Measurements from ENCODE around the gene HLA-G. TPM values are rescaled to one million over a fixed set of nuclear protein-coding genes. Genes with fewer than 3 reads are reported as not detected.
A peak's percentile ranks its signal among the peaks of the same experiment; 100 is the strongest.

HLA-G gene
- total RNA-seq, 2 donors from 2014 or later: 0.91 TPM; not detected in 1

DNA sequence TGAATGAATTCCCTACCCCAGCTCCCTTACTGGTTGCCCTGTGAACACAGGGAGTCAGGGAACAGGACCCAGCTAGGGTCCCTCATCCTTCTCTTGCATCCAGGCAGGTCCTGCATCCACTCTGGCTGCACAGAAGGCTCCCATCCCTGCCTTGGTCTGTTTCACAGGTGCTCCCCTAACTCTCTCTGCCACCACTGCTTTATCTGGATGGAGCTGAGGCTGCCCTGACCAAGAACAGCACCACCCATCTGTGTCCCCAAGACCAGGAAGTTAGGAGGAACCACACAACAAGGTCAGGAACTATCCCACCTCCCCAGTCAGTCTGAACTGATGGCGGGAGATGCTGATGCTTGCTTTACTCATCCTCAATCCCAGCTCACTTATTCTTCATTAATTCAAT is 16.2 kb upstream of the HLA-G start:
- DNase-seq (ENCODE audit: low spot score in 2 of 2) (no peak), ATAC-seq (no peak)
- Mint-ChIP-seq H3K27ac (no peak overlapping the region), H3K9me3 (no peaks in the 10 kb centered on the region), H3K36me3 (no peaks in the 10 kb centered on the region)

DNA sequence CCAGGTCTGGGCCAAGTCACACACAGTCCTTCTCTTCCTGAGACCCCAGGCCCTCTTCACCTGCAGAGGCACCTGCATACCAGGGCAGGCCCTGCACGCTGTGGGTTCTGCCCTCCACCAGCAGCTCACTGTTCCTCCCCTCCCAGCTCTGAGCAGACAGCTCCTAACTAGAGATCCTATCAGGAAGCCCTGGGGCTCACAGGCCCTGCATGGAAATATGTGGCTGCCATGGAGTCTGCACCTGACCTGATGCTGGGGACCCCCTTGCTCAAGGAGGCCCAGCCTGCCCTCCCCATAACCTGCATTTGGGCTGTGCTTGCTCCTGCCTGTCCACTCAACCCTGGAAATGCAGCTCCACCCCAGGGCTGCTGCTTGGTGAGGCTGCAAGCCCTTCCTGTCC is 14.6 kb upstream of the HLA-G start:
- no peak for ATAC-seq

DNA sequence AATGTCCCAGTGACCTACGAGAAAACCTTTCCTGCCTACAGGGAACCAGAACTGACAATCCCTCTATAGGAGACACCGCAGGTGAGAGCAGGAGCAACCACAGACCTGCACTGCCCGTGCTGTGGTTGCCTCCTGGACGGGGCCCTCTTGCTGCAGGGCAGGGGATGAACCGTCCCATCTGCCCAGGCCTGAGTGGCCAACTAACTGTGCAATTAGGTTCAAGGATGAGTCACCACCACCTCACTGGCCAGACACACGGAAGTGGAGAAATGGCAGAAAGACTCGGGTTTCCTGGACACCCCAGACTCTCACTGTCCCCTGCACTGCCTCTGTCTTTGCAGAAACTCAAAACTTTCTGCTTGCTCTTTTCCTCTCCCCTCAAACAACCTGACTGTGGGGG is 13.8 kb upstream of the HLA-G start:
- H3K27ac Mint-ChIP-seq: no peak overlapping the region
- H3K36me3 Mint-ChIP-seq: no peaks in the 10 kb centered on the region
- H3K9me3 Mint-ChIP-seq: no peaks in the 10 kb centered on the region
- ATAC-seq (no peak), DNase-seq (ENCODE audit: low spot score in 2 of 2) (no peak)

More for the DNA sequence above, 14.6 kb upstream of the HLA-G start:
- Mint-ChIP-seq H3K36me3 (no peaks in the 10 kb centered on the region), H3K9me3 (no peaks in the 10 kb centered on the region), H3K27ac (peak overlapping the region in 1 of 2 donors; percentile 22)
- no peak for DNase-seq (ENCODE audit: low spot score in 2 of 2)

DNA sequence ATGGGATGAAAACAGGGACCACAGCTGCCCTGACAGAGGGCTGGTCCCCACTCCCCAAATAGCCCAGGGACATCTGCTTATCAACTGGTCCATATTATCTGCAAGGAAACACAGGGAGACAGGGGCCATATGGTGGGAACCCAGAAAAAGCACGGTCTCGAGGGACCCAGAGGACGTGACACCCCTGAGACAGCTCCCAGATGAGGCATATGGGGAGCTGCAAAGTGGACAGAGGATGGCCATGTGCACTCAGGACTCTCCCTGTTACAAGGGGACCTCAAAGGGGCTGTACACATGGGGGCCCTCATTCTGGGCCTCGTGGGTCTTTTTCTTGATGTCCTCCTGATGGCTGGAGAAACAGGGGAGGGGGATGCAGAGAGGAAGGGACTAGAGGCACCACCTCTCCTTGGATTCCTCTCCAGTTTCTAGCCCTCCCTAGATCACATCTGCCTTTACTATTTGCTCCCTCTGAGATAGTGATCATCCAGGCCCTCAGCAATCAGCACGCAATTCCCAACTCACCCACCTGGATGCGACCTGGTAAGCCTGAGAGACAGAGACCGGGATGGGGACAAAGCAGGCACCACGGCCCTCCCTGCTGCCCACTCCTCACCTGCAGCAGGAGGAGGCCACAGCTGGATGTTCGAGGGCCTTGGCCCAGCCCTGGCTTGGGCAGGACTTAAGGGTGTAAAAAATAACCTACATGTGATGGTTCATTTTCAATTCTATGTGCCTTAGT is 13.1 kb upstream of the HLA-G start:
- ATAC-seq: no peak
- Mint-ChIP-seq H3K9me3 (no peaks in the 10 kb centered on the region), H3K27ac (no peak overlapping the region), H3K36me3 (no peaks in the 10 kb centered on the region)
- DNase-seq (ENCODE audit: low spot score in 2 of 2): no peak

DNA sequence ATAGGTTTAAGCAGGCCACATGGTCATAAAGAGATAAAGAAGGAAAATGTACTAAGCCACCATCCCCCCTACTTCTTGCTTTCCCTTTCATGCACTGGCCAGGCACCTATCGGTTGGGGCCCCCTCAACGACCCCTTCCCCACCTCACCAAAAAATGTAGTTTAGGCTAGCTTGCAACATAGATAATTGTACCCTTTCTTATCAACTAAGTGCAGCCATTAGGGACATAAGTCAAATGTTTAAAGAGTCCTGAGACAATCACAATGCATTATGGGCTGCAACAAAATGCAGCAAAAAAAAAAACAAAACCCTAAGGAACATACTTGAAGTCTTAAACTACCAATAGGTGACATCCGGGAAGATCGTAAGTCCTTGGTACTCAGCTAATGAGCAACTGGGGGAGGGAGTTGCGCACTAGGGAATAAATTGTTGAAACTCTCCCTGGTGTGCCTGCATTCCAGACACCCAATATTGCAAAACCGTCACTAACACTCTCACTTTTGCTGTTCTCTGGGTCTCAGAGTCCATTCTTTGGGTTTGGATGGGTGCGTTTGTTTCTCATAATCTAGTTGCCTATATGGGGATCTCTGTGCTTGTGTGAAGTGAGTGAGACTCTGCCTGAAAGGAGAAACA is 12.4 kb upstream of the HLA-G start:
- Mint-ChIP-seq H3K36me3 (no peaks in the 10 kb centered on the region), H3K9me3 (no peaks in the 10 kb centered on the region)
- ATAC-seq: no peak

DNA sequence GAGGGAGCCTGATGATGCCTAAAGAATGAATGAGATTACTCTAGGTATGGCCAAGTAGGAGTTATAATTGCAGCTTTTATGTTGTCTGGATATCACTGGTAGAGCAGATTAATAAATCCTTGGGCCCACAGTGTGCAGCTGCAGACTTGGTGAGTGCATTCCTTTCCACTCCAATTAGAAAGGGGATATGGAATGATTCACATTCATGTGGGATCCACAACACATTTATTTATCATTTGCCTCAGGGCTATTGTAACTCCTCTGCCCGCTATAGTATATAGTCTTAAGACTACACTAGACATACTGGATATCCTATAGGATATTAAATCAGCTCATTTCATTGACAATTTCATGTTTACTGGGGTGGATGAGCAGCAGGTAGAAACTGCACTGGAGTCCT is 11.6 kb upstream of the HLA-G start:
- ATAC-seq (no peak), DNase-seq (ENCODE audit: low spot score in 2 of 2) (no peak)
- H3K27ac Mint-ChIP-seq: no peak overlapping the region
- no peaks in the 10 kb centered on the region for H3K36me3 Mint-ChIP-seq
- H3K9me3 Mint-ChIP-seq: no peaks in the 10 kb centered on the region

More for the DNA sequence above, 12.4 kb upstream of the HLA-G start:
- DNase-seq (ENCODE audit: low spot score in 2 of 2): no peak
- no peak overlapping the region for H3K27ac Mint-ChIP-seq

DNA sequence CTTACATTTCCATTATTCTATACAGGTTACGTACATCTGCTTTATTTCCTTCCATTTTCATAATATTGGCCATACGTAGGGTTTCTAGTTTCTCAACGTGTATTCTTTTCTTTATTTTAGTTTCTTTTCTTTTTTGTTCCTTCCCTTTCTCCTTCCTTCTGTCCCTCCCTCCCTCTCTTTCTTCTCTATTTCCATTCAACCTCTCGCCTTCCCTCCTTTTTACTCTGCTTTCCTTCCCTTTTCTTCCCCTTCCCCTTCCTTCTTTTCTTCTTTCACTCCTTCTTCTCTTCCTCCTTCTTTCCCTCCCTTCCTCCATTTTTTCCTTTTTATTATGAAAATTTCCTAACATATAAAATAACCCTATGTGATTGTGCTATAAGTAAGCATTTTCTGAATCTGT is 8.7 kb upstream of the HLA-G start:
- H3K27ac Mint-ChIP-seq: no peak overlapping the region
- no peaks in the 10 kb centered on the region for H3K9me3 Mint-ChIP-seq
- ATAC-seq (no peak), DNase-seq (ENCODE audit: low spot score in 2 of 2) (no peak)
- no peaks in the 10 kb centered on the region for H3K36me3 Mint-ChIP-seq

DNA sequence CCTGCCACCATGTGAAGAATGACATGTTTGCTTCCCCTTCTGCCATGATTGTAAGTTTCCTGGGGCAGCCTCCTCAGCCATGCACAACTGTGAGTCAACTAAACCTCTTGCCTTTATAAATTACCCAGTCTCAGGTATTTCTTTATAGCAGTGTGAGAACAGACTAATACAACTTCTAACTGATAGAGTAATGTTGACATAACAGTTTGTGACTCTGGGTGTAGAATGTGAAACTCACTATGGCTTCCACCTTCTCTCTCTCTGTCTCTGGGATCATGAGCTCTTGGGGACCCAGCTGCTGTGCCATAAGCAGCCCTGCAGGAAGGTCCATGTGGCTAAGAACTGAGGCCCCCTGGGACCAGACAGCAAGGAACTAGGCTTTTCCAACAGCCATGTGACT is 3.5 kb upstream of the HLA-G start:
- H3K9me3 Mint-ChIP-seq: no peaks in the 10 kb centered on the region
- H3K27ac Mint-ChIP-seq: no peak overlapping the region
- H3K36me3 Mint-ChIP-seq: no peaks in the 10 kb centered on the region
- DNase-seq (ENCODE audit: low spot score in 2 of 2): no peak
- ATAC-seq: no peak

DNA sequence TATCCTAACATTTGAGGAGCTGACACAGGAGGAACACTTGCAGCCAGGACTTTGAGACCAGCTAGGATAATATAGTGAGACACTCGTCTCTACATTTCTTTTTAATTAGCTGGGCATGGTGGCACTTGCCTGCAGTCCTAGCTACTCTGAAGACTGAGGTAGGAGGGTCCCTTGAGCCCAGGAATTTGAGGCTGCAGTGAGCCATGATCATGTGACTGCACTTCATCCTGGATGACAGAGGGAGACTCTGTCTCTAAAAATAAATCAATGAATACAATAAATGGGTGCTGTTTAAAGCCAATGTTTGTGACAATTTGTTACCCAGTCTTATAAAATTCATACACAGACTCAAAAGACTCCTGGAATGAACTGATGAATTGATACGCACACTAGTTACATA is 1.8 kb upstream of the HLA-G start:
- no peaks in the 10 kb centered on the region for H3K9me3 Mint-ChIP-seq
- no peak for ATAC-seq
- H3K36me3 Mint-ChIP-seq: no peaks in the 10 kb centered on the region
- no peak overlapping the region for H3K27ac Mint-ChIP-seq
- no peak for DNase-seq (ENCODE audit: low spot score in 2 of 2)

DNA sequence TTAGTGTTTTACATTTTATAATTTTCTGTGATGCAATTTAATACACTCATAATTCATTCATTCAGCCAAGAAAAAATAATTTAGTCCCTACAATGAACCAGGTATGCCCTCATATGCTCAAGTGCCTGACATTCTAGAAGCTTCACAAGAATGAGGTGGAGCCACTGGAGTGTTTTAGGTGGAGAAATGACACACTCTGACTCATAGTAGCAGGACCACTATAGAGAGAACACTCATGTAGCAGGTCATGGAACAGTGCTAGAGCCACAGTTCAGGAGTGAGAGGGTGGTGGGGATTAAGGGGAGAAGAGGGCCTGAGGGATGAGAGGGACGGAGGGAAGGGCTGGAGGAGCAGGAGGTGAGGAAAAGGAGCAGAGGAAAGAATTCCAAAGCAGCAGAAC is 1.4 kb upstream of the HLA-G start:
- peak; percentile 45 to 76 for ATAC-seq
- Mint-ChIP-seq H3K36me3 (no peaks in the 10 kb centered on the region), H3K27ac (no peak overlapping the region), H3K9me3 (no peaks in the 10 kb centered on the region)
- no peak for DNase-seq (ENCODE audit: low spot score in 2 of 2)

DNA sequence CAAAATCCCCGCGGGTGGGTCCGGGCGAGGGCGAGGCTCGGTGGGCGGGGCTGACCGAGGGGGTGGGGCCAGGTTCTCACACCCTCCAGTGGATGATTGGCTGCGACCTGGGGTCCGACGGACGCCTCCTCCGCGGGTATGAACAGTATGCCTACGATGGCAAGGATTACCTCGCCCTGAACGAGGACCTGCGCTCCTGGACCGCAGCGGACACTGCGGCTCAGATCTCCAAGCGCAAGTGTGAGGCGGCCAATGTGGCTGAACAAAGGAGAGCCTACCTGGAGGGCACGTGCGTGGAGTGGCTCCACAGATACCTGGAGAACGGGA is 809 bp downstream of the HLA-G start:
- Mint-ChIP-seq H3K36me3 (no peaks in the 10 kb centered on the region), H3K27ac (no peak overlapping the region), H3K9me3 (no peaks in the 10 kb centered on the region)
- ATAC-seq (peak in 1 of 2 donors; percentile 77), DNase-seq (ENCODE audit: low spot score in 2 of 2) (peak in 1 of 2 donors; percentile 39)

DNA sequence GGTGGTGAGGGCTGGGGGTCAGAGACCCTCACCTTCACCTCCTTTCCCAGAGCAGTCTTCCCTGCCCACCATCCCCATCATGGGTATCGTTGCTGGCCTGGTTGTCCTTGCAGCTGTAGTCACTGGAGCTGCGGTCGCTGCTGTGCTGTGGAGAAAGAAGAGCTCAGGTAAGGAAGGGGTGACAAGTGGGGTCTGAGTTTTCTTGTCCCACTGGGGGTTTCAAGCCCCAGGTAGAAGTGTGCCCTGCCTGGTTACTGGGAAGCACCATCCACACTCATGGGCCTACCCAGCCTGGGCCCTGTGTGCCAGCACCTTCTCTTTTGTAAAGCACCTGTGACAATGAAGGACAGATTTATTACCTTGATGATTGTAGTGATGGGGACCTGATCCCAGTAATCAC is 2.1 kb downstream of the HLA-G start:
- Mint-ChIP-seq H3K9me3 (no peaks in the 10 kb centered on the region), H3K27ac (no peak overlapping the region), H3K36me3 (no peaks in the 10 kb centered on the region)
- DNase-seq (ENCODE audit: low spot score in 2 of 2) (no peak), ATAC-seq (no peak)

DNA sequence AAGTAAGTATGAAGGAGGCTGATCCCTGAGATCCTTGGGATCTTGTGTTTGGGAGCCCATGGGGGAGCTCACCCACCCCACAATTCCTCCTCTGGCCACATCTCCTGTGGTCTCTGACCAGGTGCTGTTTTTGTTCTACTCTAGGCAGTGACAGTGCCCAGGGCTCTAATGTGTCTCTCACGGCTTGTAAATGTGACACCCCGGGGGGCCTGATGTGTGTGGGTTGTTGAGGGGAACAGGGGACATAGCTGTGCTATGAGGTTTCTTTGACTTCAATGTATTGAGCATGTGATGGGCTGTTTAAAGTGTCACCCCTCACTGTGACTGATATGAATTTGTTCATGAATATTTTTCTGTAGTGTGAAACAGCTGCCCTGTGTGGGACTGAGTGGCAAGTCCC is 2.8 kb downstream of the HLA-G start:
- H3K9me3 Mint-ChIP-seq: no peaks in the 10 kb centered on the region
- H3K36me3 Mint-ChIP-seq: no peaks in the 10 kb centered on the region
- no peak overlapping the region for H3K27ac Mint-ChIP-seq
- no peak for ATAC-seq
- no peak for DNase-seq (ENCODE audit: low spot score in 2 of 2)

DNA sequence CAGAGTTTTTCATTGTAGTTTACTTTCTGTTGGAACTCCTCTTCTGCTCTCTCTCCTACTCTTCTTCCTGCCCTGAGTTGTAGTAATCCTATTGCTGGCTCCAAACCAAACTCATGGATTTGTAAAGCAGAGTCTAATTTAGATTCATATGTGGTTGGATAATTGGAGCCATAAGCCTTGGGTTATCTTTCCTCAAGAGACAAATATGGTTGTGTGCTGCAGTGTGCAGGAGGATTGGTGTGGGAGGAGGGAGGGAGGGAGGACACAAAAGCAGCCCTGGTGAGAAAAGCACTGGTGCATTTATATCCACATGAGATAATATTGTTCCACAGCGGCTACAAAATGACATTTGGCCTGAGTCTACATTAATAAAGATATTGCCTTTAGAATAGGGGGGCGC is 4.2 kb downstream of the HLA-G start:
- H3K36me3 Mint-ChIP-seq: no peaks in the 10 kb centered on the region
- no peak for ATAC-seq

DNA sequence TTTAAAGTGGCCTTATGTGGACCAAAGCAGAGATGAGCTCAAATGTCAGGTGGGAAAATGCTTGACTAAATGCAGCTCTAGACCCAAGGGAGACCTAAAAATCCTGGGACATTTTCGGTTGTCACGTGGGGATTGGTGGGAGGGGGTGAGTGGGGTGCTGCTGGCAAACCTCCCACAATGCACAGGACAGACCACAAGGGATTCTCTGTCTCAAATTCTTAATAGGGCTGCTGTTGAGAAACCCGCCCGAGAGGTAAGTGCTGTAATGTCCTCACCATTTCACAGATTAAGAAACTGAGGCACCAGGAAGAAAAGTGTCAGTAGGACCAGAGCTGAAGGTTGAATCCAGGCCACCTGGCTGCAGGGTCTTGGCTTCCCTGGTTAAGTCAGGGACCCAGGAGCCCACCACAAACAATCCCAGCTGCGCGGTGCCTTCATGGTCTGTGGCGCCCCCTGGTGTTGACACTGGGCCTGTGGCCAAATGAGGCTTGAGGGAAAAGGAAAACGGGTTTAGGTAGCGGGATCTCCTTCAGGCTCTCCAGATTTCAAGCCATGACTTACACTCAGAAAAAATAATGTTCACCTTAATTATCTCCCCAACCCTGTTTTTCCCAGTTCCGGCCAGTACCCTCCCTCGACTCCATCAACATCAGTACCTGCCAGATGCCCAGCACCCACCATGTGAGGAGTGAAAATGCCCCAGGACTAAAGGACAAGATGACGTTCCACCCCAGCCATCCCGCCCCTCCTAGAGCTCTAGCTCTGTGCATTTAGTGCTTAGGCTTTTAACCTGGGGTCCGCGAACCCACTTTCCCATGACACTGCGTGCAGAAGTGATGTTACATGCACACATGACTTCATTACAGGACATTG is 7.2 kb downstream of the HLA-G start:
- Mint-ChIP-seq H3K9me3 (no peaks in the 10 kb centered on the region), H3K27ac (no peak overlapping the region), H3K36me3 (no peaks in the 10 kb centered on the region)
- ATAC-seq (peak; percentile 52 to 64), DNase-seq (ENCODE audit: low spot score in 2 of 2) (peak in 1 of 2 donors; percentile 66)

More for the DNA sequence above, 4.2 kb downstream of the HLA-G start:
- no peak for DNase-seq (ENCODE audit: low spot score in 2 of 2)
- H3K27ac Mint-ChIP-seq: no peak overlapping the region
- no peaks in the 10 kb centered on the region for H3K9me3 Mint-ChIP-seq

DNA sequence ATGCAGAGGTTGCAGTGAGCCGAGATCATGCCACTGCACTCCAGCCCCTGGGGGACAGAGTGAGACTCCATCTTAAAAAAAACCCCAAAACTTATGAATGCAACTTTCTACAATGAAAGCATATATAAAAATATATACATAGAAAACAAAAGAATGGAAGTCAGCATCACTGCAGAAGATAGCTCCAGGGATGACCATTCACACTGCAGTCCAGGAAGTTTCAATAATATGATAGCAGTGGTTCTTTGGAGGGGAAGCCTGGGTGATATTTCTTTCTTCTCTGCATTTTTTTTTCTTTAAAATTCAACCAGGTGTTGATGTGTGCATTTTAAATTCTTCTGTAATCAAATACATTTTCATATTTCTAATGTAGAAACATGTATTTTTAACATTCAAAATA is 12.3 kb downstream of the HLA-G start:
- no peak overlapping the region for H3K27ac Mint-ChIP-seq
- DNase-seq (ENCODE audit: low spot score in 2 of 2) (no peak), ATAC-seq (no peak)
- H3K9me3 Mint-ChIP-seq: peaks cover 0 to 4% of the 10 kb centered on the region in 2 donors
- H3K36me3 Mint-ChIP-seq: no peaks in the 10 kb centered on the region

DNA sequence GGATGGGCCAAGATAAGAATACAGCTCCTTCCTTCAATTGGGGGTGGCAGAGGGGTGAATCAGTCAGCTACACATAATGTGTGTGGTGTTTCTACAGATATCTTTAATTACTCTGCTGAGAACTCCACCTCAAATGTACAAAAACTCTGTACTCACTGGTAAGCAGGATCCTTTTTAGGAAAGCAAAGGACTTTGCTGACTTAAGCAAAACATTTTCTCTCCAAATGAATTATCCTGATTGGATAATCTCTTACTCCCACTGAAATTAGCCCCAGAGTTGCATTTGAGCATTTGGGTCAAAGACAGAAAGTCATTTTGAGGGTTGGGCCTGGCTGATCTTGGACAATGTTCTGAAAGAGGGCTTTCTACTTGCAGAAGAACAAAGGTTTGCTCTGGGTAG is 13.4 kb downstream of the HLA-G start:
- Mint-ChIP-seq H3K9me3 (peaks cover 0 to 4% of the 10 kb centered on the region in 2 donors), H3K27ac (no peak overlapping the region), H3K36me3 (no peaks in the 10 kb centered on the region)
- DNase-seq (ENCODE audit: low spot score in 2 of 2) (no peak), ATAC-seq (no peak)

Measured in activated naive CD4-positive, alpha-beta T cell treated with anti-CD3 and anti-CD28 coated beads, Interleukin-2, amount 50 U/mL, for 72 hours (primary cell).